DMS53 treated with DMSO at 0.1 percent for 48 hours (cell line): ENCODE measurements around the gene LDLRAD4.
"Not testable (repeated sequence)": the region's sequence is repeated elsewhere in the genome, so short reads cannot be mapped to it uniquely, and the experiment has no call there.

Experiments
- DNase-seq: peaks from one replicate; lab custom pipeline; 2025; ENCODE audit not compliant: unreplicated experiment; lab: John Stamatoyannopoulos, UW

LDLRAD4 gene

GRCh38 chr18:13477147-13477683 lies 258.7 kb downstream of the LDLRAD4 start:
- no peak for DNase-seq

- DNase-seq, result no peak
These were observed 262.2 kb downstream of the LDLRAD4 start for GRCh38 chr18:13480571-13481255.

- DNase-seq, result no peak
These were observed 262.8 kb downstream of the LDLRAD4 start for GRCh38 chr18:13481331-13481730.

GRCh38 chr18:13481820-13482617 lies 263.5 kb downstream of the LDLRAD4 start:
- no peak for DNase-seq

- no peak for DNase-seq
These were observed 264.0 kb downstream of the LDLRAD4 start for GRCh38 chr18:13482618-13482945.

GRCh38 chr18:13483316-13484270 lies 265.0 kb downstream of the LDLRAD4 start:
- no peak for DNase-seq

- no peak for DNase-seq
These were observed 266.6 kb downstream of the LDLRAD4 start for GRCh38 chr18:13485182-13485581.

GRCh38 chr18:13485604-13486003 lies 267.0 kb downstream of the LDLRAD4 start:
- no peak for DNase-seq

GRCh38 chr18:13486284-13486683 lies 267.7 kb downstream of the LDLRAD4 start:
- DNase-seq, result no peak

GRCh38 chr18:13486686-13487085 lies 268.1 kb downstream of the LDLRAD4 start:
- no peak for DNase-seq

- no peak for DNase-seq
These were observed 268.7 kb downstream of the LDLRAD4 start for GRCh38 chr18:13487237-13487636.

- DNase-seq, result no peak
These were observed 269.8 kb downstream of the LDLRAD4 start for GRCh38 chr18:13488281-13488929.

GRCh38 chr18:13489303-13489702 lies 270.7 kb downstream of the LDLRAD4 start:
- DNase-seq, result not testable (repeated sequence)

GRCh38 chr18:13491138-13491537 lies 272.6 kb downstream of the LDLRAD4 start:
- DNase-seq, result no peak

- DNase-seq, result no peak
These were observed 273.8 kb downstream of the LDLRAD4 start for GRCh38 chr18:13492314-13492713.

GRCh38 chr18:13493079-13493478 lies 274.5 kb downstream of the LDLRAD4 start:
- no peak for DNase-seq

- DNase-seq, result no peak
These were observed 275.2 kb downstream of the LDLRAD4 start for GRCh38 chr18:13493725-13494124.

- DNase-seq, result no peak
These were observed 276.4 kb downstream of the LDLRAD4 start for GRCh38 chr18:13494871-13495445.

GRCh38 chr18:13495961-13496360 lies 277.4 kb downstream of the LDLRAD4 start:
- DNase-seq, result no peak

- no peak for DNase-seq
These were observed 278.2 kb downstream of the LDLRAD4 start for GRCh38 chr18:13496691-13497281.
